AG04450 (cell line): ENCODE results near the gene SLC47A2. TPM values are rescaled to one million over a fixed set of nuclear protein-coding genes. Genes with fewer than 3 reads are reported as not detected.

ENCODE experiments used
- CTCF ChIA-PET: fragments of 300-600, 350-600 bp; formaldehyde crosslinking; extraction: SDS; loops from one replicate; lab custom pipeline; 2022; ENCODE audit warnings: antibody characterized with exemption, inconsistent platforms; lab: Charles Lee
- POLR2A ChIA-PET: fragments of 350-600 bp; formaldehyde crosslinking; extraction: SDS; loops from one replicate; lab custom pipeline; 2021; ENCODE audit warnings: antibody characterized with exemption, inconsistent platforms; lab: Yijun Ruan, JAX
- DNase-seq: peaks from one replicate; pipeline ENCODE4 v3.0.0-alpha.2; 2011; ENCODE audit warnings: low read depth, low spot score
- H3K27ac ChIP-seq: one replicate; pipeline ENCODE4 v1.5.1; 2012; ENCODE audit warnings: low read depth, low read length, control low read depth
- H3K27me3 ChIP-seq: one replicate; pipeline ENCODE4 v1.6.0; 2012; ENCODE audit warnings: low read length; ENCODE audit not compliant: control insufficient read depth, insufficient read depth
- H3K4me3 ChIP-seq: 2 replicates; pipeline ENCODE4 v1.5.1; 2011; ENCODE audit warnings: mild to moderate bottlenecking, low read depth, low read length, control low read depth
- H3K9me3 ChIP-seq: 2 replicates; pipeline ENCODE4 v1.5.1; 2012; ENCODE audit warnings: low read length; ENCODE audit not compliant: control insufficient read depth, insufficient read depth
- polyA plus RNA-seq: library from polyadenylated mRNA; depleted of rRNA; stranded (reverse); fragments of >200 nt; gene quantifications from 2 replicates; pipeline ENCODE4 v1.2.3, GENCODE V29; 2011
- TF ChIP-seq, protein P1 (sequence below): IDR thresholded peaks from 2 replicates; pipeline ENCODE4 v1.5.1; 2011; ENCODE audit warnings: low read depth, low read length, control low read depth, inconsistent platforms

The SLC47A2 gene
- polyA plus RNA-seq, 1 experiment: not detected

GRCh38 chr17:19654342-19654886 is 62.0 kb downstream of the SLC47A2 start:
- CTCF ChIA-PET: no interaction called here
- POLR2A ChIA-PET: no interaction called here
- peaks cover 10% of the 10 kb centered on the region; the same call in 1 of the 2 replicates for H3K9me3 ChIP-seq

GRCh38 chr17:19652595-19652994 is 63.8 kb downstream of the SLC47A2 start:
- CTCF ChIA-PET: interaction anchor here (0.9 to 1.0 kb wide), 2 partner anchors 114 to 290 kb away, joined by 3 to 4 read pairs; partner anchors contain the start of gene B9D1
- POLR2A ChIA-PET: no interaction called here

More at GRCh38 chr17:19654342-19654886, 62.0 kb downstream of the SLC47A2 start:
- Histone ChIP-seq H3K4me3 (no peak overlapping the region), H3K27ac (no peak overlapping the region), H3K27me3 (no peaks in the 10 kb centered on the region)
- no peak for DNase-seq
- TF ChIP-seq, protein P1, sequence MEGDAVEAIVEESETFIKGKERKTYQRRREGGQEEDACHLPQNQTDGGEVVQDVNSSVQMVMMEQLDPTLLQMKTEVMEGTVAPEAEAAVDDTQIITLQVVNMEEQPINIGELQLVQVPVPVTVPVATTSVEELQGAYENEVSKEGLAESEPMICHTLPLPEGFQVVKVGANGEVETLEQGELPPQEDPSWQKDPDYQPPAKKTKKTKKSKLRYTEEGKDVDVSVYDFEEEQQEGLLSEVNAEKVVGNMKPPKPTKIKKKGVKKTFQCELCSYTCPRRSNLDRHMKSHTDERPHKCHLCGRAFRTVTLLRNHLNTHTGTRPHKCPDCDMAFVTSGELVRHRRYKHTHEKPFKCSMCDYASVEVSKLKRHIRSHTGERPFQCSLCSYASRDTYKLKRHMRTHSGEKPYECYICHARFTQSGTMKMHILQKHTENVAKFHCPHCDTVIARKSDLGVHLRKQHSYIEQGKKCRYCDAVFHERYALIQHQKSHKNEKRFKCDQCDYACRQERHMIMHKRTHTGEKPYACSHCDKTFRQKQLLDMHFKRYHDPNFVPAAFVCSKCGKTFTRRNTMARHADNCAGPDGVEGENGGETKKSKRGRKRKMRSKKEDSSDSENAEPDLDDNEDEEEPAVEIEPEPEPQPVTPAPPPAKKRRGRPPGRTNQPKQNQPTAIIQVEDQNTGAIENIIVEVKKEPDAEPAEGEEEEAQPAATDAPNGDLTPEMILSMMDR: no peak

DNA sequence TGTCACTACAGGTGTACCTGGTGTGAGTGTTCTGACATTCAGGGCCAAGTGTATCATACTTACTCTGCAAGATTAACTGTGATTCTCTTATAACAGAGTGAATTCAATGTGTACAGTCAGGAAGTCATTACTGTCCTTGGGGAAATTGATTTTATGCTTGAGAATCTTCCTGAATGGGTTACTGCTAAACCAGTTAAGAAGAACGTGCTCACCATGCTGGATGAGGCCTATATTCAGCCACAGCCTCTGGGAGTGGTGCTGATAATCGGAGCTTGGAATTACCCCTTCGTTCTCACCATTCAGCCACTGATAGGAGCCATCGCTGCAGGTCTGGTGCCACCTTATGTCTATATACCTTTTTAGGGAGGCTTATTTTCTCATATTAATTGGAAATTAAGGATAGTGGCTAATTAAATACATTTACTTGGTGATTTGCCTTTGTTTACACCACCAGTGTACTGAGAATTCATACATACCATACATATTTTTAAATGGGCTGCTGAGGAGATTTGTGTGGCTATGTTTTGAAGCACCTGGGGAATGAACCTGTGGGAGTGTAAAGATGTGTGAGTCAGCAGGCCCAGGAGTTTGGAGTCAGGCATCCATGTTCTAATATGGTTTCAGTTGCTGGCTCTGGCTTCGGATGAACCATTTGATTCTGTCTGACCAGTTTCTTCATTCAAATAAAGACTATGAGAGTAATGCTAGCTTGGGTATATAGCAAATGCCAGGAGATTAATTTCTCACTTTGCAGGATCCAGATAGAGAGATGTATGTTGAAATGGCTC is 64.7 kb downstream of the SLC47A2 start:
- Histone ChIP-seq H3K27me3 (no peaks in the 10 kb centered on the region), H3K4me3 (no peak overlapping the region), H3K9me3 (peaks cover 10% of the 10 kb centered on the region; the same call in 1 of the 2 replicates), H3K27ac (no peak overlapping the region)
- no peak for DNase-seq
- ChIA-PET POLR2A (no interaction called here), CTCF (interaction anchor here (0.9 to 1.0 kb wide), 2 partner anchors 115 to 289 kb away, joined by 3 to 4 read pairs; partner anchors contain the start of gene B9D1)
- TF ChIP-seq, protein P1: no peak

More at GRCh38 chr17:19652595-19652994, 63.8 kb downstream of the SLC47A2 start:
- DNase-seq: no peak
- Histone ChIP-seq H3K9me3 (peaks cover 10% of the 10 kb centered on the region; the same call in 1 of the 2 replicates), H3K27ac (no peak overlapping the region), H3K27me3 (no peaks in the 10 kb centered on the region), H3K4me3 (no peak overlapping the region)
- TF ChIP-seq, protein P1: no peak

- ChIA-PET CTCF (no interaction called here), POLR2A (no interaction called here)
- no peaks in the 10 kb centered on the region for H3K27me3 ChIP-seq
- no peak for DNase-seq
- TF ChIP-seq, protein P1: no peak
- H3K27ac ChIP-seq: no peak overlapping the region
- H3K9me3 ChIP-seq: peaks cover 10% of the 10 kb centered on the region; the same call in 1 of the 2 replicates
- no peak overlapping the region for H3K4me3 ChIP-seq
These were observed 65.6 kb downstream of the SLC47A2 start for GRCh38 chr17:19650826-19651225.

GRCh38 chr17:19649274-19649541 is 67.2 kb downstream of the SLC47A2 start:
- ChIA-PET CTCF (interaction anchor here (2.7 kb wide), 1 partner anchor 113 kb away, joined by 18 read pairs; no protein-coding TSS in a partner anchor), POLR2A (interaction anchor here (1.2 to 1.6 kb wide), 2 partner anchors 79 to 113 kb away, joined by 4 to 7 read pairs; no protein-coding TSS in a partner anchor)
- peaks cover 4% of the 10 kb centered on the region; the same call in 1 of the 2 replicates for H3K9me3 ChIP-seq
- H3K27ac ChIP-seq: peak overlapping the region; percentile 21
- peak overlapping the region; percentile 80 for H3K4me3 ChIP-seq
- DNase-seq: no peak
- H3K27me3 ChIP-seq: peaks cover 7% of the 10 kb centered on the region
- TF ChIP-seq, protein P1: no peak
